ENCODE measurements around the gene COPE. TPM values are rescaled to one million over a fixed set of nuclear protein-coding genes. Genes with fewer than 3 reads are reported as not detected.
A peak's percentile ranks its signal among the peaks of the same experiment; 100 is the strongest.

The COPE gene
- total RNA-seq, result 145 and 149 TPM in 2 replicates

GRCh38 chr19:18919086-18919899 is at the start of gene COPE, which contains the start of gene DDX49:
Gene COPE (minus strand): TSS chr19:18919387. CDS start chr19:18919348, 39 bp downstream.
Gene DDX49 (plus strand): TSS chr19:18919715. CDS start chr19:18919742, 27 bp downstream.
- peak; percentile 100 for DNase-seq (ENCODE audit: low read depth in 2 of 2)

GRCh38 chr19:18967358-18968146 is 48.4 kb upstream of the COPE start:
- DNase-seq (ENCODE audit: low read depth in 2 of 2), result peak; percentile 86 to 93

- DNase-seq (ENCODE audit: low read depth in 2 of 2), result no peak
Measured at GRCh38 chr19:18966307-18966706, 47.1 kb upstream of the COPE start.

GRCh38 chr19:18964121-18964520 is 44.9 kb upstream of the COPE start:
- DNase-seq (ENCODE audit: low read depth in 2 of 2), result no peak

- no peak for DNase-seq (ENCODE audit: low read depth in 2 of 2)
Measured at GRCh38 chr19:18961767-18962620, 42.8 kb upstream of the COPE start.

GRCh38 chr19:18960370-18960769 is 41.2 kb upstream of the COPE start:
- DNase-seq (ENCODE audit: low read depth in 2 of 2), result no peak

GRCh38 chr19:18955042-18955441 is 35.9 kb upstream of the COPE start:
- DNase-seq (ENCODE audit: low read depth in 2 of 2), result no peak

- no peak for DNase-seq (ENCODE audit: low read depth in 2 of 2)
Measured at GRCh38 chr19:18954094-18954493, 34.9 kb upstream of the COPE start.

GRCh38 chr19:18952364-18953003 is 33.3 kb upstream of the COPE start:
- peak; percentile 74 to 76 for DNase-seq (ENCODE audit: low read depth in 2 of 2)

- DNase-seq (ENCODE audit: low read depth in 2 of 2), result no peak
Measured at GRCh38 chr19:18951721-18952281, 32.6 kb upstream of the COPE start.

- no peak for DNase-seq (ENCODE audit: low read depth in 2 of 2)
Measured at GRCh38 chr19:18949858-18950257, 30.7 kb upstream of the COPE start.

GRCh38 chr19:18948976-18949356 is 29.8 kb upstream of the COPE start:
- no peak for DNase-seq (ENCODE audit: low read depth in 2 of 2)

- no peak for DNase-seq (ENCODE audit: low read depth in 2 of 2)
Measured at GRCh38 chr19:18948075-18948975, 29.1 kb upstream of the COPE start.

GRCh38 chr19:18946918-18947317 is 27.7 kb upstream of the COPE start:
- DNase-seq (ENCODE audit: low read depth in 2 of 2), result no peak

GRCh38 chr19:18946335-18946734 is 27.1 kb upstream of the COPE start:
- DNase-seq (ENCODE audit: low read depth in 2 of 2), result no peak

GRCh38 chr19:18945297-18945696 is 26.1 kb upstream of the COPE start:
- no peak for DNase-seq (ENCODE audit: low read depth in 2 of 2)

GRCh38 chr19:18943465-18943864 is 24.3 kb upstream of the COPE start:
- DNase-seq (ENCODE audit: low read depth in 2 of 2), result no peak

GRCh38 chr19:18942692-18943091 is 23.5 kb upstream of the COPE start:
- no peak for DNase-seq (ENCODE audit: low read depth in 2 of 2)

GRCh38 chr19:18941628-18942354 is 22.6 kb upstream of the COPE start:
- peak in 1 of 2 donors; percentile 51 for DNase-seq (ENCODE audit: low read depth in 2 of 2)

All from lung microvascular endothelial cell (primary cell).